Measurements from ENCODE around the gene CFLAR.

- TF ChIP-seq POLR2A (IDR thresholded peaks at IDR 0.05) (no peak), CTCF (IDR thresholded peaks at IDR 0.05) (no peak), EP300 (IDR thresholded peaks at IDR 0.05) (no peak)
Observed at GRCh38 chr2:201218780-201219179, 102.8 kb downstream of the CFLAR start.

All from tibial nerve (tissue), 4 donors.